ENCODE measurements around the gene TEAD1.

Gene TEAD1

DNA sequence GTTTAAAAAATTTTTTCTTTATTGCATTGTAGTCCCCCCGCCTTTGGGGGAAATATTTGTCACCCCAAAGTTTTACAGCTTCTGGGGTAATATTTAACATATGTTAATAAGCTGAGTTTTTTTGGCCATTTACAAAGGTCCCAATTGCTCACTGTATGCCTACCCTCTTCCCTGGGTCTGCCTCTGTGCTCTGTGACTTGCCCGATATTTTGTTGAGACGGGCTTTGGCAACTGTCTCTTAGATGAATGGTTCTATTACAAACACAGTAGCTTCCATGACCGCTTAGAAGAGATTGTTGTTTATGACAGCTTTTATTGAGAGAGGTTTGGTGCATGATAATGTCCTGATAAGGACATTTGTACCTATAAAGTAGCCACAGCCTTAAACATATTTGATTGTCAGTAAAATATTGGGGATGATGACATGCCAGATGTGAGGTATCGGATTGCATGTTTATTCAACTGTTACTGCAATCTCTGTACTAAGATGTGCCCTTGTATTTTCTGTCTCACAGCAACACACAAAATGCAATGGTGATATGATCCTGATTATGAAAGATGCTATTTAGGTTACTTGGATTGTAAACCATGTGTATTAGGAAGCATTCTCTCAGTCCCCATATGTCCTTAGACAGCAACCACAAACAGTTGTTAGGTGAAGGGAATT, 103.1 kb downstream of the TEAD1 start:
- no peaks in the 10 kb centered on the region for H3K4me1 ChIP-seq (ENCODE audit: control insufficient read depth, low read length)
- no peaks in the 10 kb centered on the region for H3F3A ChIP-seq (ENCODE audit: control insufficient read depth, insufficient read depth)
- no peaks in the 10 kb centered on the region for H3K27me3 ChIP-seq (ENCODE audit: control insufficient read depth, low read length)
- H3K9me2 ChIP-seq (replicated peaks; ENCODE audit: control insufficient read depth, low read length), result no peaks in the 10 kb centered on the region
- no peak overlapping the region for H3K4me2 ChIP-seq (ENCODE audit: low read length)
- no peak overlapping the region for H3K27ac ChIP-seq (ENCODE audit: low read depth, low read length)
- H3K9me3 ChIP-seq (ENCODE audit: control insufficient read depth, insufficient read depth, low read length), result no peaks in the 10 kb centered on the region
- TF ChIP-seq CTCF (IDR thresholded peaks at IDR 0.05; ENCODE audit: low read depth, low read length, poor library complexity, severe bottlenecking), result no peak
- H3K79me2 ChIP-seq (ENCODE audit: control insufficient read depth, low read length), result no peaks in the 10 kb centered on the region
- H3K4me3 ChIP-seq (ENCODE audit: low read length), result no peak overlapping the region
- H4K20me1 ChIP-seq (ENCODE audit: control insufficient read depth, insufficient read depth, low read depth, low read length), result no peaks in the 10 kb centered on the region
- H3K36me3 ChIP-seq (ENCODE audit: control insufficient read depth, low read length), result no peaks in the 10 kb centered on the region

DNA sequence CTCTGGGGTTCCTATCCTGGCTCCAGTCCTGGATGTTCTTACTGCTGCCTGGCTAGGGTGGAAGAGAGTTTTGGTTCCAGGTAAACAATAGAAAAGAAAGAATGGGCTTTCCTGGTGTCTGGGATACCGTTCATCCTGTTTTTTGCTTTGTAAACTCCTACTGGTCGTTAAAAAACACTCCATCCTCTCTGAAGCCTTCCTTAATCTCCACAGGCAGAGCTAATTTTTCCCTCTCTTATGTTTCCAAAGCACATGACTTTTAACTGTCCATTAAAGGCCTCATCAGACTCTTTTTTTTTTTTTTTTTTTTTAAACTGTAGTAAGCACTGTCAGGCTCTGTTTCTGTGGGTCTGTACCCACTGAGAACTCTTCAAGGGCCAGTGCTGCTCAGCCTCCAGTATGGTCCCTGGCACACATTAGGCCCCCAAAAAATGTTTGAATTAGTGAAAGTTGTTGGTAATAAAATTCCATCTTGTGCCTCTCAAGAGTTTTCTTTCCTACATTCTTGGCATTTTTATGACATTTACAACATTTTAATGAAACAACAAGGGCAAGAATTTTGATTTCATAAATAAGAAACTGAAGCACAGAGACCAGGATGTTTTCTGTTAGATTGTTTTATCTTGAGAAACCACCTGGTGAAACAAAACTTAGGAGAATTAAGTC, 104.2 kb downstream of the TEAD1 start:
- H3K9me3 ChIP-seq (ENCODE audit: control insufficient read depth, insufficient read depth, low read length), result no peaks in the 10 kb centered on the region
- H3K27me3 ChIP-seq (ENCODE audit: control insufficient read depth, low read length), result no peaks in the 10 kb centered on the region
- H3K4me2 ChIP-seq (ENCODE audit: low read length), result no peak overlapping the region
- no peak overlapping the region for H3K4me3 ChIP-seq (ENCODE audit: low read length)
- no peaks in the 10 kb centered on the region for H3K9me2 ChIP-seq (replicated peaks; ENCODE audit: control insufficient read depth, low read length)
- no peak overlapping the region for H3K27ac ChIP-seq (ENCODE audit: low read depth, low read length)
- no peaks in the 10 kb centered on the region for H3K36me3 ChIP-seq (ENCODE audit: control insufficient read depth, low read length)
- TF ChIP-seq CTCF (IDR thresholded peaks at IDR 0.05; ENCODE audit: low read depth, low read length, poor library complexity, severe bottlenecking) (no peak), EZH2phosphoT487 (IDR thresholded peaks at IDR 0.05; ENCODE audit: borderline replicate concordance, low read length) (no peak)
- H3F3A ChIP-seq (ENCODE audit: control insufficient read depth, insufficient read depth), result no peaks in the 10 kb centered on the region
- H4K20me1 ChIP-seq (ENCODE audit: control insufficient read depth, insufficient read depth, low read depth, low read length), result no peaks in the 10 kb centered on the region
- no peaks in the 10 kb centered on the region for H3K79me2 ChIP-seq (ENCODE audit: control insufficient read depth, low read length)
- no peaks in the 10 kb centered on the region for H3K4me1 ChIP-seq (ENCODE audit: control insufficient read depth, low read length)

DNA sequence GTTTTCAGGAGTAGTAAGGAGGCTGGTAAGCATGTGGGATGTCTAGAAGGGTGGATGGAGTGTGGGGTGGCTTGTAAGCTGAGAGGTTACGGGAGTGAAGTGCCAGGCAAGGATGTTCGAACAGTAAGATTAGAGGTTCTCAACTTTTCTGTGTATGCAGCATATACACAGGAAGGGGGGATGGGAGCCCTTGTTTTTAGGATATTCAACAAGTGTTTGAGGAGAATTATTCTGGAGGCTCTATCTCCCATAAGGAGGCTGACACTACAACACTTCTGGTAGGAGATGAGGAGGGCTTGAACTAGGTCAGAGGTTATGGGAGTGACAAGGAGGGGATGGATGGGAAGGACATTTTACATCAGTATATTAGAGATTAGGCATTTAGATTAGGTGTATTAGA, 109.5 kb downstream of the TEAD1 start:
- Histone ChIP-seq H3K4me3 (ENCODE audit: low read length) (no peak overlapping the region), H3K79me2 (ENCODE audit: control insufficient read depth, low read length) (no peaks in the 10 kb centered on the region), H4K20me1 (ENCODE audit: control insufficient read depth, insufficient read depth, low read depth, low read length) (no peaks in the 10 kb centered on the region), H3K4me2 (ENCODE audit: low read length) (no peak overlapping the region), H3K27me3 (ENCODE audit: control insufficient read depth, low read length) (no peaks in the 10 kb centered on the region), H3K9me3 (ENCODE audit: control insufficient read depth, insufficient read depth, low read length) (no peaks in the 10 kb centered on the region), H3K9me2 (replicated peaks; ENCODE audit: control insufficient read depth, low read length) (no peaks in the 10 kb centered on the region), H3K36me3 (ENCODE audit: control insufficient read depth, low read length) (no peaks in the 10 kb centered on the region), H3K27ac (ENCODE audit: low read depth, low read length) (no peak overlapping the region), H3F3A (ENCODE audit: control insufficient read depth, insufficient read depth) (no peaks in the 10 kb centered on the region), H3K4me1 (ENCODE audit: control insufficient read depth, low read length) (no peaks in the 10 kb centered on the region)
- TF ChIP-seq CTCF (IDR thresholded peaks at IDR 0.05; ENCODE audit: low read depth, low read length, poor library complexity, severe bottlenecking) (no peak), EZH2phosphoT487 (IDR thresholded peaks at IDR 0.05; ENCODE audit: borderline replicate concordance, low read length) (no peak)
